WI38 (cell line): ENCODE results near the gene AMER2.
A peak's percentile ranks its signal among the peaks of the same experiment; 100 is the strongest.

Source experiments
- H3K4me3 ChIP-seq: 2 replicates; pipeline ENCODE4 v1.5.1; 2011; ENCODE audit warnings: low read depth, mild to moderate bottlenecking, control low read depth, low read length
- CTCF ChIP-seq: IDR thresholded peaks from 2 replicates; pipeline ENCODE4 v1.5.1; 2012; ENCODE audit warnings: low read depth, mild to moderate bottlenecking, control low read depth, low read length

The AMER2 gene

GRCh38 chr13:25116044-25116443 is 56.0 kb downstream of the AMER2 start:
- TF ChIP-seq CTCF = no peak
- H3K4me3 ChIP-seq = no peak overlapping the region

GRCh38 chr13:25114220-25114619 is 57.9 kb downstream of the AMER2 start:
- no peak overlapping the region for H3K4me3 ChIP-seq
- TF ChIP-seq CTCF = peak; percentile 86

- H3K4me3 ChIP-seq = no peak overlapping the region
- TF ChIP-seq CTCF = no peak
Observed at GRCh38 chr13:25112695-25113255, 59.3 kb downstream of the AMER2 start.
